SK-N-SH (cell line): Measurements from ENCODE around the gene CTDP1.

Source experiments
- CTCF ChIP-seq: fragments of 200-600 bp; sonication (generic); IDR thresholded peaks from 2 replicates; pipeline ENCODE4 v1.6.1; 2017; ENCODE audit warnings: antibody characterized with exemption, mild to moderate bottlenecking, moderate library complexity
- POLR2AphosphoS5 ChIP-seq: IDR thresholded peaks from 2 replicates; pipeline ENCODE4 v1.6.1; 2012; ENCODE audit warnings: low read depth, low read length
- RAD21 ChIP-seq: IDR thresholded peaks from 2 replicates; pipeline ENCODE4 v1.6.1; 2012; ENCODE audit warnings: mild to moderate bottlenecking, low read length
- RCOR1 ChIP-seq: fragments of 150-350 bp; IDR thresholded peaks from 2 replicates; pipeline ENCODE4 v1.6.1; 2017; ENCODE audit warnings: antibody characterized with exemption, low read length
- REST ChIP-seq: IDR thresholded peaks from 2 replicates; pipeline ENCODE4 v1.6.1; 2012; ENCODE audit warnings: mild to moderate bottlenecking, low read depth, low read length, moderate library complexity
- RXRA ChIP-seq: IDR thresholded peaks from 2 replicates; pipeline ENCODE4 v1.4.0; 2012; ENCODE audit warnings: low read depth, mild to moderate bottlenecking, borderline replicate concordance
- TAF1 ChIP-seq: IDR thresholded peaks from 2 replicates; pipeline ENCODE4 v1.6.1; 2012; ENCODE audit warnings: low read depth, mild to moderate bottlenecking, low read length, moderate library complexity, borderline replicate concordance
- TCF12 ChIP-seq: IDR thresholded peaks from 2 replicates; pipeline ENCODE4 v1.4.0; 2012
- TF ChIP-seq, protein P1 (sequence below): fragments of 150-350 bp; IDR thresholded peaks from 2 replicates; pipeline ENCODE4 v1.6.1; 2017; ENCODE audit warnings: antibody characterized with exemption, low read length, low read depth, borderline replicate concordance

DNA sequence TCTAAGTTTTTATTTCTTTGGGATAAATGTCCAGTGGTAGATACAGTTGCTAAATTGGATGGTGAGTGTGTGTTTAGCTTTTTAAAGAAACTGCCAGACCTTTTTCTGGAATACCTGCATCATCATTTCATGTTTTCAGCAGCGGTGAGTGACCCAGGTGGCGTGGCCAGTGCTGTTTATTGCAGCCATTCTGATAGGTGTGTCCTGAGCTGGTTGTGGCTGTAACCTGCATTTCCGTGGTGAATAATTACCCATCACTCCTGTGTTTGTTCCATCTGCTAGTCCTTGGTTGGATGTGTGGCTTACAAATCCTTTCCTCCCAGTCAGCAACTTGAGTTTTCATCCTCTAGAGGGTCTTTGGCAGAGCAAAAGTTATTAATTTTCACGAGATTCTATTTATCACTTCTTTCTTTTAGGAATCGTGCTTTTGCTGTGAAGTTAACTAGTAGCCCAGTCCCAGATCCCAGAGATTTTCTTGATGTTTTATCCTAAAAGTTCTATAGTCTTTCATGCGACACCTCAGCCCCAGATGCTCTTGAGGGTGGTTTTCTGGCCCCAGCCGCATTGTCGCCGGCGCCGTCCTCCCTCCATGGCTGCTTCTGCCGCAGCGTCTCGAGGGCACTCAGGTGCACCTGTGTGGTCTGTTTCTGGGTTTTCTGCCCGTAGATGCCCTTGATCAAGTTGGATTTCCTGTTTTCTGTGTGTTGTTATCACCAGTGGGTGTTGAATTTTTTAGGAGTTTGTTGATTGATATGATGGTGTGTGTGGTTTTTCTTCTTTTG, 44.9 kb downstream of the CTDP1 start:
- no peak for TF ChIP-seq RCOR1
- TF ChIP-seq REST: no peak
- TF ChIP-seq TAF1: no peak
- no peak for TF ChIP-seq POLR2AphosphoS5
- TF ChIP-seq, protein P1, sequence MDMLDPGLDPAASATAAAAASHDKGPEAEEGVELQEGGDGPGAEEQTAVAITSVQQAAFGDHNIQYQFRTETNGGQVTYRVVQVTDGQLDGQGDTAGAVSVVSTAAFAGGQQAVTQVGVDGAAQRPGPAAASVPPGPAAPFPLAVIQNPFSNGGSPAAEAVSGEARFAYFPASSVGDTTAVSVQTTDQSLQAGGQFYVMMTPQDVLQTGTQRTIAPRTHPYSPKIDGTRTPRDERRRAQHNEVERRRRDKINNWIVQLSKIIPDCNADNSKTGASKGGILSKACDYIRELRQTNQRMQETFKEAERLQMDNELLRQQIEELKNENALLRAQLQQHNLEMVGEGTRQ: no peak
- TF ChIP-seq RAD21: no peak
- TF ChIP-seq CTCF: no peak
- TF ChIP-seq TCF12: no peak
- no peak for TF ChIP-seq RXRA
